ENCODE data around the gene REEP3. TPM values are rescaled to one million over a fixed set of nuclear protein-coding genes. Genes with fewer than 3 reads are reported as not detected.
A peak's percentile ranks its signal among the peaks of the same experiment; 100 is the strongest.

The REEP3 gene
- total RNA-seq = 10 to 100 TPM; 22.8 to 36.7 (median 32.1) TPM

- H3K4me3 ChIP-seq = peak within 1 kb of the TSS; percentile 73 to 88 (median 80)
- peak; percentile 34 to 59 for DNase-seq
- H3K27me3 ChIP-seq = no peaks in the 10 kb centered on the region
- H3K9me3 ChIP-seq = no peaks in the 10 kb centered on the region
- no peaks in the 10 kb centered on the region for H3K36me3 ChIP-seq
- ATAC-seq = peak; percentile 75 to 78
- in situ Hi-C loops (cut with MboI; ENCODE audit: low sequenced_read_pairs in 4 of 4) (loop anchor here in 2 of 4 donors (5.0 to 25.0 kb wide), 2 partner anchors 192 kb away; no protein-coding TSS in a partner anchor), intact Hi-C loops (cut with DNase I; ENCODE audit: low total_unique reads) (loop anchor here (1.0 to 5.0 kb wide), 5 partner anchors 54 to 303 kb away; no protein-coding TSS in a partner anchor)
- TF ChIP-seq CTCF (IDR thresholded peaks at IDR 0.05 in 4 of 5, conservative IDR thresholded peaks at IDR 0.05 in 1 of 5) (no peak), POLR2A (IDR thresholded peaks at IDR 0.05) (no peak)
- peak within 1 kb of the TSS; percentile 95 to 98 (median 98) for H3K27ac ChIP-seq
- H3K4me1 ChIP-seq = peaks cover 60 to 61% of the 10 kb centered on the region in 2 donors
Observed at GRCh38 chr10:63520500-63521415, at the start of gene REEP3. Gene REEP3, plus strand, starts transcription at chr10:63521401. Its CDS starts 145 bp downstream, at chr10:63521546.

- Histone ChIP-seq H3K4me1 (peaks cover 14 to 27% of the 10 kb centered on the region in 2 donors), H3K9me3 (no peaks in the 10 kb centered on the region), H3K4me3 (no peak overlapping the region), H3K27me3 (no peaks in the 10 kb centered on the region), H3K36me3 (no peaks in the 10 kb centered on the region), H3K27ac (no peak overlapping the region)
- no peak for ATAC-seq
- no peak for DNase-seq
- intact Hi-C loops (cut with DNase I; ENCODE audit: low total_unique reads) = no loop called here
- TF ChIP-seq POLR2A (IDR thresholded peaks at IDR 0.05) (no peak), CTCF (IDR thresholded peaks at IDR 0.05 in 4 of 5, conservative IDR thresholded peaks at IDR 0.05 in 1 of 5) (no peak)
- in situ Hi-C loops (cut with MboI; ENCODE audit: low sequenced_read_pairs in 4 of 4) = loop anchor here in 1 of 4 donors (25.0 kb wide), 1 partner anchor 262 kb away; no protein-coding TSS in a partner anchor
Observed at GRCh38 chr10:63474488-63474887, 46.7 kb upstream of the REEP3 start.

- intact Hi-C loops (cut with DNase I; ENCODE audit: low total_unique reads) = no loop called here
- H3K27me3 ChIP-seq = no peaks in the 10 kb centered on the region
- ATAC-seq = no peak
- no peaks in the 10 kb centered on the region for H3K9me3 ChIP-seq
- H3K27ac ChIP-seq = no peak overlapping the region
- peaks cover 6 to 12% of the 10 kb centered on the region in 2 donors for H3K4me1 ChIP-seq
- TF ChIP-seq CTCF (IDR thresholded peaks at IDR 0.05 in 4 of 5, conservative IDR thresholded peaks at IDR 0.05 in 1 of 5) (no peak), POLR2A (IDR thresholded peaks at IDR 0.05) (no peak)
- in situ Hi-C loops (cut with MboI; ENCODE audit: low sequenced_read_pairs in 4 of 4) = no loop called here
- DNase-seq = no peak
- H3K36me3 ChIP-seq = no peaks in the 10 kb centered on the region
- H3K4me3 ChIP-seq = no peak overlapping the region
Observed at GRCh38 chr10:63477927-63478326, 43.3 kb upstream of the REEP3 start.

GRCh38 chr10:63478564-63478963, 42.6 kb upstream of the REEP3 start:
- DNase-seq (no peak), ATAC-seq (no peak)
- Histone ChIP-seq H3K27ac (no peak overlapping the region), H3K4me3 (no peak overlapping the region), H3K27me3 (no peaks in the 10 kb centered on the region), H3K36me3 (no peaks in the 10 kb centered on the region), H3K4me1 (peaks cover 6 to 12% of the 10 kb centered on the region in 2 donors), H3K9me3 (no peaks in the 10 kb centered on the region)
- in situ Hi-C loops (cut with MboI; ENCODE audit: low sequenced_read_pairs in 4 of 4) = no loop called here
- intact Hi-C loops (cut with DNase I; ENCODE audit: low total_unique reads) = no loop called here
- no peak for TF ChIP-seq POLR2A (IDR thresholded peaks at IDR 0.05)
- no peak for TF ChIP-seq CTCF (IDR thresholded peaks at IDR 0.05 in 4 of 5, conservative IDR thresholded peaks at IDR 0.05 in 1 of 5)
